Keratinocyte (primary cell): ENCODE results near the gene MRGPRD. TPM values are rescaled to one million over a fixed set of nuclear protein-coding genes. Genes with fewer than 3 reads are reported as not detected.
A peak's percentile ranks its signal among the peaks of the same experiment; 100 is the strongest.

Experiments used
- DNase-seq: peaks from one replicate; pipeline ENCODE4 v3.0.0-alpha.2; 2011; ENCODE audit warnings: low read depth, missing footprints, low spot score
- FAIRE-seq: peaks from 2 replicates; lab custom pipeline; 2011; peaks lifted over from hg19 to GRCh38; lab: Jason Lieb, UNC
- H2AFZ ChIP-seq: 2 replicates; pipeline ENCODE4 v1.6.0; 2012; ENCODE audit warnings: low read length, control low read depth, inconsistent platforms; ENCODE audit not compliant: control insufficient read depth
- H3K27ac ChIP-seq: 2 replicates; pipeline ENCODE4 v1.5.1; 2011; ENCODE audit warnings: low read length; ENCODE audit not compliant: control insufficient read depth, insufficient read depth
- H3K27me3 ChIP-seq: 3 replicates; pipeline ENCODE4 v1.6.0; 2011; ENCODE audit warnings: low read length; ENCODE audit not compliant: control insufficient read depth, insufficient read depth; ENCODE audit errors: extremely low read depth
- H3K36me3 ChIP-seq, 2 experiments: 2 replicates in 1 of 2; 3 replicates in 1 of 2; pipeline ENCODE4 v1.5.1; 2011; ENCODE audit warnings: low read length in 2 of 2, mild to moderate bottlenecking in 1 of 2; ENCODE audit not compliant: control insufficient read depth in 2 of 2, insufficient read depth in 2 of 2; ENCODE audit errors: extremely low read depth in 1 of 2
- H3K4me1 ChIP-seq: 3 replicates; pipeline ENCODE4 v1.5.1; 2011; ENCODE audit warnings: low read length; ENCODE audit not compliant: control insufficient read depth, insufficient read depth; ENCODE audit errors: extremely low read depth
- H3K4me2 ChIP-seq: 3 replicates; pipeline ENCODE4 v1.6.0; 2011; ENCODE audit warnings: low read depth, low read length; ENCODE audit not compliant: control insufficient read depth, insufficient read depth; ENCODE audit errors: extremely low read depth
- H3K4me3 ChIP-seq, 3 experiments: fragments of 200-600 bp in 1 of 3; sonication (generic) in 1 of 3; 2 replicates in 2 of 3; 3 replicates in 1 of 3; pipeline ENCODE4 v1.5.1; 2011 to 2016; ENCODE audit warnings: low read length in 3 of 3, mild to moderate bottlenecking in 3 of 3, control low read depth in 2 of 3, inconsistent platforms in 1 of 3, low read depth in 1 of 3, mixed read lengths in 1 of 3, mixed run types in 1 of 3, moderate library complexity in 1 of 3; ENCODE audit not compliant: control insufficient read depth in 2 of 3, insufficient read depth in 2 of 3; ENCODE audit errors: extremely low read depth in 1 of 3
- H3K79me2 ChIP-seq: 2 replicates; pipeline ENCODE4 v1.6.0; 2012; ENCODE audit warnings: low read length; ENCODE audit not compliant: control insufficient read depth, insufficient read depth
- H3K9ac ChIP-seq: 3 replicates; pipeline ENCODE4 v1.6.0; 2011; ENCODE audit warnings: low read length; ENCODE audit not compliant: control insufficient read depth, insufficient read depth; ENCODE audit errors: extremely low read depth
- H3K9me1 ChIP-seq: 3 replicates; pipeline ENCODE4 v1.6.0; 2011; ENCODE audit warnings: low read length; ENCODE audit not compliant: control insufficient read depth, insufficient read depth; ENCODE audit errors: extremely low read depth
- H3K9me3 ChIP-seq: 2 replicates; pipeline ENCODE4 v1.5.1; 2012; ENCODE audit warnings: low read depth, low read length; ENCODE audit not compliant: control insufficient read depth
- H4K20me1 ChIP-seq: 3 replicates; pipeline ENCODE4 v1.6.0; 2011; ENCODE audit warnings: low read length; ENCODE audit not compliant: control insufficient read depth, insufficient read depth; ENCODE audit errors: extremely low read depth
- CTCF ChIP-seq, 3 experiments: IDR thresholded peaks in 1 of 3; conservative IDR thresholded peaks in 1 of 3; optimal IDR thresholded peaks in 1 of 3; 2 replicates in 2 of 3; 3 replicates in 1 of 3; pipeline versions ENCODE3 to v1.5.1; 2011; ENCODE audit warnings: low read length in 3 of 3, mild to moderate bottlenecking in 3 of 3, moderate library complexity in 2 of 3, control low read depth in 1 of 3, inconsistent platforms in 1 of 3; ENCODE audit not compliant: insufficient read depth in 2 of 3; ENCODE audit errors: extremely low read depth in 1 of 3
- EZH2 ChIP-seq: IDR thresholded peaks from one replicate; pipeline ENCODE4 v1.6.1; 2012; ENCODE audit warnings: inconsistent platforms, mild to moderate bottlenecking, low read length, moderate library complexity
- dilution Hi-C: fragments of 300-500 bp; cut with MboI; formaldehyde crosslinking; loops from one replicate; pipeline ENCODE4 v1.7.0; 2020; ENCODE audit warnings: low sequenced_read_pairs; ENCODE audit not compliant: extremely low pct_ligation_motif_present
- polyA plus RNA-seq, 5 experiments: library from polyadenylated mRNA; depleted of rRNA in 3 of 5; stranded (reverse) in 3 of 5; stranded (forward) in 1 of 5; unstranded in 1 of 5; fragments of >200 nt; gene quantifications; 1 replicate in 1 of 5; 2 replicates in 3 of 5; 3 replicates in 1 of 5; pipeline versions ENCODE4 v1.2.1 to v1.2.3, GENCODE V29; 2011 to 2012; ENCODE audit warnings: missing spikeins in 2 of 5, low read depth in 1 of 5, low replicate concordance in 1 of 5

Gene MRGPRD
- polyA plus RNA-seq, 1 donor (not counting 4 experiments of a cell fraction or from before 2014, with no cell fraction given): not detected

GRCh38 chr11:69014084-69014851 lies 33.5 kb upstream of the MRGPRD start:
- Histone ChIP-seq H3K9ac (no peak overlapping the region), H3K27ac (no peak overlapping the region), H4K20me1 (no peaks in the 10 kb centered on the region), H3K9me1 (peaks cover under 1% of the 10 kb centered on the region), H3K79me2 (no peaks in the 10 kb centered on the region), H3K4me2 (no peak overlapping the region), H3K36me3 (no peaks in the 10 kb centered on the region), H2AFZ (no peak overlapping the region), H3K4me3 (no peak overlapping the region), H3K4me1 (peaks cover 20% of the 10 kb centered on the region), H3K27me3 (peaks cover 31% of the 10 kb centered on the region), H3K9me3 (no peaks in the 10 kb centered on the region)
- FAIRE-seq: no peak
- dilution Hi-C loops: no loop called here
- DNase-seq: no peak
- no peak for TF ChIP-seq CTCF (optimal IDR thresholded peaks at IDR 0.05 in 1 of 3, IDR thresholded peaks at IDR 0.05 in 1 of 3, conservative IDR thresholded peaks at IDR 0.05 in 1 of 3; ENCODE audit: extremely low read depth in 1 of 3, insufficient read depth in 2 of 3, low read length in 3 of 3)
- no peak for TF ChIP-seq EZH2

- H3K4me3 ChIP-seq: no peak within 1 kb of the TSS
- FAIRE-seq (no peak), DNase-seq (no peak)
- no peak within 1 kb of the TSS for H3K27ac ChIP-seq
- no peaks in the 10 kb centered on the region for H3K36me3 ChIP-seq
- H3K4me2 ChIP-seq: no peak within 1 kb of the TSS
- H3K9me1 ChIP-seq: peaks cover 4% of the 10 kb centered on the region
- peaks cover 30% of the 10 kb centered on the region for H3K27me3 ChIP-seq
- no peaks in the 10 kb centered on the region for H3K9me3 ChIP-seq
- dilution Hi-C loops: no loop called here
- no peak within 1 kb of the TSS for H3K9ac ChIP-seq
- TF ChIP-seq EZH2 (no peak), CTCF (optimal IDR thresholded peaks at IDR 0.05 in 1 of 3, IDR thresholded peaks at IDR 0.05 in 1 of 3, conservative IDR thresholded peaks at IDR 0.05 in 1 of 3; ENCODE audit: extremely low read depth in 1 of 3, insufficient read depth in 2 of 3, low read length in 3 of 3) (peak; percentile 20 to 50 (median 42))
- H3K79me2 ChIP-seq: no peaks in the 10 kb centered on the region
- H3K4me1 ChIP-seq: peaks cover 30% of the 10 kb centered on the region
- no peaks in the 10 kb centered on the region for H4K20me1 ChIP-seq
- H2AFZ ChIP-seq: no peak within 1 kb of the TSS
These were observed 32.5 kb upstream of the MRGPRD start, which contains the start of gene MRGPRF for GRCh38 chr11:69013009-69013951. Gene MRGPRF, minus strand, starts transcription at chr11:69013246. Its CDS starts 3,345 bp downstream, at chr11:69009901.
